VCaP (cell line): ENCODE results near the gene ACTA1.

Experiments
- H3K27ac ChIP-seq: fragments of 450-650 bp; 2 replicates; pipeline ENCODE4 v1.5.1; 2017
- TF ChIP-seq, protein P1 (sequence below): fragments of 450-650 bp; conservative IDR thresholded peaks from 2 replicates; pipeline ENCODE4 v1.5.1; 2017; ENCODE audit warnings: mild to moderate bottlenecking, moderate library complexity

ACTA1 gene

DNA sequence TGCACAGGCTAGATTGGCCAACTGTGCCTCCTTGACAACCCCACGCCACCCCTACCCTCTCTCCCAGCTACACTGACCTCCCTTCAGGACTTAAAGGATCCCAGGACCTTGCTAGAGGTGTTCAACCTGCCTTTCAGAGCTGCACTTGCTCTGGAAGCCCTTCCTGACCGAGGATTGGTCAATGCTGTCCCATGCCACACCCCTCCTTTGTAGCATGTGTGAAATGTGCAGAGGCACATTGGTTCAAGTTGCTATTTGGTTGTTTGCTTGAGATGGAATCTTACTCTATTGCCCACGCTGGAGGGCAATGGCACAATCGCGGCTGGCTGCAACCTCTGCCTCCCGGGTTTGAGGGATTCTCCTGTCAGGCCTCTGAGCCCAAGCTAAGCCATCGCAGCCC is 21.8 kb downstream of the ACTA1 start:
- TF ChIP-seq, protein P1, sequence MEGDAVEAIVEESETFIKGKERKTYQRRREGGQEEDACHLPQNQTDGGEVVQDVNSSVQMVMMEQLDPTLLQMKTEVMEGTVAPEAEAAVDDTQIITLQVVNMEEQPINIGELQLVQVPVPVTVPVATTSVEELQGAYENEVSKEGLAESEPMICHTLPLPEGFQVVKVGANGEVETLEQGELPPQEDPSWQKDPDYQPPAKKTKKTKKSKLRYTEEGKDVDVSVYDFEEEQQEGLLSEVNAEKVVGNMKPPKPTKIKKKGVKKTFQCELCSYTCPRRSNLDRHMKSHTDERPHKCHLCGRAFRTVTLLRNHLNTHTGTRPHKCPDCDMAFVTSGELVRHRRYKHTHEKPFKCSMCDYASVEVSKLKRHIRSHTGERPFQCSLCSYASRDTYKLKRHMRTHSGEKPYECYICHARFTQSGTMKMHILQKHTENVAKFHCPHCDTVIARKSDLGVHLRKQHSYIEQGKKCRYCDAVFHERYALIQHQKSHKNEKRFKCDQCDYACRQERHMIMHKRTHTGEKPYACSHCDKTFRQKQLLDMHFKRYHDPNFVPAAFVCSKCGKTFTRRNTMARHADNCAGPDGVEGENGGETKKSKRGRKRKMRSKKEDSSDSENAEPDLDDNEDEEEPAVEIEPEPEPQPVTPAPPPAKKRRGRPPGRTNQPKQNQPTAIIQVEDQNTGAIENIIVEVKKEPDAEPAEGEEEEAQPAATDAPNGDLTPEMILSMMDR: no peak
- no peak overlapping the region for H3K27ac ChIP-seq

DNA sequence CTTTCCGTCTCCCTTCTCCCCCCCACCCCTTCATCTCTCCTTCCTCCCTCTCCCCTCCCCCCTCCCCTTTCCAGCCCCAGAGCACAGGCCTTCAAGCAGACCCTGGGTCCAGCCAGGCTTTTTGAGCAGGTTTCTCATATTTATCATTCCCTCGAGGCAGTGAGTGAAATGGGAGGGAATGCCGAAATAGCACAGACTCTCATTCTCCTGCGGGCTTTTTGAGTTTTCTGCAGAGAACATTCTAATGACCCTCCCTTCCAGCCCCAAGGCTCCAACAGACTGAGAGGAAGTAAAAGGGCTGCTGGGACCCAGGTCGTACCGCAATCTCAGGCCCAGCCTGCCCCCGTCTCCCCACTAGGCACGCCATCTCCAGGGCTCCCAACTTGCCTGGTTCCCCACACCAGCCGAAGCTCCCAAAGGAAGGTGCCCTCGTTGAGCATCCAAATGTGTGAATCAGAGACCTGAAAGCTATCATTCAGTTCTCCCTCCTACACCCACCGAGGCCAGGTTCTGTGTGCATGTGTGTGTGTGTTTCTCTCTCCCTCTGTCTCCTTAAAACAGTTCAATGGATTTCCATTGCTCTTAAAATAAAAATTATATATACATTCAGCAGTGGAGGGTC is 22.3 kb downstream of the ACTA1 start:
- no peak overlapping the region; the same call in 1 of the 2 replicates for H3K27ac ChIP-seq
- TF ChIP-seq, protein P1: no peak

DNA sequence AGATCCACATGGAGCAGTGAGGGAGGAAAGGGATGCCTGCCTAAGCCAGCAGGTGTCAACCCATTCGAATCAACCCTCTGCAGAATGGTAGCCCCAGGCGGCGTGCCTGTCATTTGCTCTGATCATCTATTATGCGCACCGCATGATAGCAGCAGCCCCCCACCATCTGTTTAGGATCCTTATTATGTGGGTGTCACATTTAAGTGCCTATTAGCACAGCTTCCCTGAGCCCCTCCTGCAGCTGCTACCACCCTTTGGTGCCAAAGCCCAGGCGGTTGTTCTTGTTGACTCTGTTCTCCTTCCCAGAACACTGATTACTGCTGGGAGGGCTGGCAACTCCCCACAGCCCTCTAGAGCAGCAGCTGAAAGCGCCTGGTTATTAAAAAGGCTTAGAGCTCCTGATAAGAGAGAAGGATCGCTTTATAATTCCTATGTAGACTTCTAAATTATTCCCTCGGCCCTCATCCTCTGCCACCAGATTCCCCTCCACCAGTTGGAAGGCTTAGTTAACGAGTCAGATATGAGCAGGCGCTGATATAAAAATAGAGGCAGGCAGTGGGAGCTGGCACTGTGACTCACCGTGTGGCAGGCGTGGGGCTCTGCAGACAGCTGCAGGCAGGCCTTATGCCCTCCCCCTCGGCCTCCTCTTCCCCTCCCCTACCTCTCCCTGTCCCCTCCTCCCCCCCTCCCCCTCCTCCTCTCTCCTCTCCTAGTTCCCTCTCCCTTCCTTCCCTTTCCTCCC is 23.0 kb downstream of the ACTA1 start:
- TF ChIP-seq, protein P1: no peak
- peak overlapping the region; percentile 42 for H3K27ac ChIP-seq

DNA sequence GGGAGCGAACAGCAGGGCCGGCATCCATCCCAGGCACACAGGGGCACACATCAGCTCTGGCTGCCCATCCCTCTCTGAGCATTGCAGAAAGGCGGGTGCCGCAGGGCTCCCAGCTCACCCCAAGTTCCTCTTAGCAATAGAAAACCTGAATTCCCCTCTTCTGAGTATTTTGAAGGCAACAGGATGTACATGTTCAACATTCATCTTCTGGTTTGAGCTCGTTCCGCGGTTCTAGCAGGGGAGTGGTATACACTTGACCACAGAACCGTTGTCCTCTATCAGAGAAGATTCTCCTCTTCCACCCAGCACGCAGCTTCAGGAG is 23.6 kb downstream of the ACTA1 start:
- H3K27ac ChIP-seq: peak overlapping the region; percentile 42
- TF ChIP-seq, protein P1: no peak

- H3K27ac ChIP-seq: peak overlapping the region; percentile 55; the same call in 1 of the 2 replicates
Observed at GRCh38 chr1:229409616-229410369, 24.1 kb downstream of the ACTA1 start.

DNA sequence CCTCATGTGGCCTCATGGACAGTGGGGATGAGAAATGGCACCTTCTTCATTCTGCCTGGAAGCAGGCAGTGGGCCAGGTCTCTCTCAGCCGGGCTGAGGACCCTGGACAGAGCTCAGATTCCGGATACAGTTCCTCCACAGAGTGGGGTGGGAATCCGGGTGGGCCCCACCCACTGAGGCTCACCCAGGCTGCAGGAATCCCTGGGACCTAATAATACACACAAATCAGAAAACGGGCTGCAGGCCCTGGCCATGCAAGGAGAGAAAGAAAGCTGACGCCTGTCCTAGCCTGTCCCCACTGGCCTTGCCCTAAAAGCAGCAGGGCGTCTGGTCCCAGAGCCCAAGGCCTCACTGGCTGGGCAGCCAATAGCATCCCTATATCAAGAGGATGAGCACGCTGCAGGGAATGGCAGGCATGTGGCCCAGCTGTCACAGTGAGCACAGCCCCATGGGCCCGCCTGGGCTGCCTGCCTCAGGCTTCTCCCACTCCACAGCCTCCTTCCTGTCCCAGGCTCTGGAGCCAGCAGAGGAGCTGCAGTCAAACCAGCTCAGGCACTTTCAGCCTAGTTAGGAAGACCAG is 25.3 kb downstream of the ACTA1 start:
- TF ChIP-seq, protein P1: no peak
- peak overlapping the region; percentile 55 for H3K27ac ChIP-seq

More at GRCh38 chr1:229409616-229410369, 24.1 kb downstream of the ACTA1 start:
- TF ChIP-seq, protein P1: no peak
